Fibroblast of the aortic adventitia (primary cell): ENCODE results near the gene MROH8. TPM values are rescaled to one million over a fixed set of nuclear protein-coding genes. Genes with fewer than 3 reads are reported as not detected.

Source experiments
- DNase-seq: peaks from one replicate; pipeline ENCODE4 v3.0.0-alpha.2; 2010; ENCODE audit warnings: low read depth
- H3K4me3 ChIP-seq: 2 replicates; pipeline ENCODE4 v1.5.1; 2011; ENCODE audit warnings: low read depth, mild to moderate bottlenecking, control low read depth, low read length, moderate library complexity
- CTCF ChIP-seq: IDR thresholded peaks from 2 replicates; pipeline ENCODE4 v1.5.1; 2011; ENCODE audit warnings: mild to moderate bottlenecking, low read length, control low read depth, inconsistent platforms; ENCODE audit not compliant: insufficient read depth
- total RNA-seq: library from RNA; depleted of rRNA; stranded (reverse); fragments of >200 nt; gene quantifications from 2 replicates; pipeline ENCODE4 v1.2.3, GENCODE V29; 2012; ENCODE audit warnings: low replicate concordance

MROH8 gene
- total RNA-seq, 1 donor, result 3.1 TPM

GRCh38 chr20:37172836-37173235 lies 6.5 kb downstream of the MROH8 start:
- TF ChIP-seq CTCF, result no peak
- no peak overlapping the region for H3K4me3 ChIP-seq
- no peak for DNase-seq

GRCh38 chr20:37166867-37167266 lies 12.5 kb downstream of the MROH8 start:
- no peak overlapping the region for H3K4me3 ChIP-seq
- no peak for DNase-seq
- TF ChIP-seq CTCF, result no peak

- no peak for TF ChIP-seq CTCF
- H3K4me3 ChIP-seq, result no peak overlapping the region
- DNase-seq, result no peak
These were observed 14.3 kb downstream of the MROH8 start for GRCh38 chr20:37165031-37165430.

GRCh38 chr20:37163832-37164554 lies 15.4 kb downstream of the MROH8 start:
- no peak overlapping the region for H3K4me3 ChIP-seq
- DNase-seq, result no peak
- no peak for TF ChIP-seq CTCF

- DNase-seq, result no peak
- no peak overlapping the region for H3K4me3 ChIP-seq
- TF ChIP-seq CTCF, result no peak
These were observed 16.7 kb downstream of the MROH8 start for GRCh38 chr20:37162646-37163045.

GRCh38 chr20:37161830-37162549 lies 17.4 kb downstream of the MROH8 start:
- TF ChIP-seq CTCF, result no peak
- no peak overlapping the region for H3K4me3 ChIP-seq
- DNase-seq, result no peak
